H1 (cell line): ENCODE measurements around the gene KCNA4.

Source experiments
- CBX8 ChIP-seq: fragments of 300-800, 300-1000 bp; sonication (generic); IDR thresholded peaks from 2 replicates; pipeline ENCODE4 v1.7.1; 2016; ENCODE audit warnings: low read depth, low read length, borderline replicate concordance
- CEBPB ChIP-seq: IDR thresholded peaks from 2 replicates; pipeline ENCODE4 v1.6.1; 2012; ENCODE audit warnings: low read depth, low read length
- CHD1 ChIP-seq: IDR thresholded peaks from 2 replicates; pipeline ENCODE4 v1.6.1; 2012; ENCODE audit warnings: low read depth, low read length, improper control_type of control experiment
- EP300 ChIP-seq, 2 experiments: IDR thresholded peaks; 1 replicate in 1 of 2; 2 replicates in 1 of 2; pipeline ENCODE4 v1.6.1; 2011 to 2012; ENCODE audit warnings: low read depth in 2 of 2, low read length in 2 of 2, mild to moderate bottlenecking in 2 of 2, borderline replicate concordance in 1 of 2, inconsistent platforms in 1 of 2, moderate library complexity in 1 of 2
- EZH2 ChIP-seq: fragments of 200-600 bp; sonication (generic); IDR thresholded peaks from 2 replicates; pipeline ENCODE4 v1.7.1; 2012; ENCODE audit warnings: low read depth, mild to moderate bottlenecking, moderate library complexity, low read length, inconsistent platforms; ENCODE audit not compliant: severe bottlenecking
- JUN ChIP-seq: IDR thresholded peaks from 2 replicates; pipeline ENCODE4 v1.6.1; 2011; ENCODE audit warnings: low read depth, mild to moderate bottlenecking, improper control_type of control experiment, low read length
- PHF8 ChIP-seq: fragments of 200-600 bp; sonication (generic); conservative IDR thresholded peaks from 2 replicates; pipeline ENCODE4 v1.7.1; 2012; ENCODE audit warnings: low read depth, mild to moderate bottlenecking, inconsistent platforms, low read length, moderate library complexity
- POLR2AphosphoS5 ChIP-seq: IDR thresholded peaks from 2 replicates; pipeline ENCODE4 v1.6.1; 2011; ENCODE audit warnings: low read depth, low read length
- RBBP5 ChIP-seq: IDR thresholded peaks from 2 replicates; pipeline ENCODE4 v1.7.1; 2012; ENCODE audit warnings: low read depth, mild to moderate bottlenecking, inconsistent platforms, low read length, moderate library complexity, borderline replicate concordance
- SP1 ChIP-seq: IDR thresholded peaks from 2 replicates; pipeline ENCODE4 v1.6.1; 2011; ENCODE audit warnings: low read depth, low read length
- TEAD4 ChIP-seq: IDR thresholded peaks from 2 replicates; pipeline ENCODE4 v1.6.1; 2012; ENCODE audit warnings: low read depth, low read length, inconsistent platforms, mixed read lengths
- TF ChIP-seq, protein P1 (sequence below): IDR thresholded peaks from 2 replicates; pipeline ENCODE4 v1.6.1; 2011; ENCODE audit warnings: low read length, improper control_type of control experiment
- TF ChIP-seq, protein P2 (sequence below), 3 experiments: IDR thresholded peaks; 1 replicate in 2 of 3; 2 replicates in 1 of 3; pipeline versions ENCODE4 v1.5.1 to v1.6.1; 2011; ENCODE audit warnings: low read length in 3 of 3, mild to moderate bottlenecking in 3 of 3, inconsistent platforms in 2 of 3, low read depth in 1 of 3, moderate library complexity in 1 of 3; ENCODE audit not compliant: insufficient read depth in 1 of 3; ENCODE audit errors: control extremely low read depth in 1 of 3

DNA sequence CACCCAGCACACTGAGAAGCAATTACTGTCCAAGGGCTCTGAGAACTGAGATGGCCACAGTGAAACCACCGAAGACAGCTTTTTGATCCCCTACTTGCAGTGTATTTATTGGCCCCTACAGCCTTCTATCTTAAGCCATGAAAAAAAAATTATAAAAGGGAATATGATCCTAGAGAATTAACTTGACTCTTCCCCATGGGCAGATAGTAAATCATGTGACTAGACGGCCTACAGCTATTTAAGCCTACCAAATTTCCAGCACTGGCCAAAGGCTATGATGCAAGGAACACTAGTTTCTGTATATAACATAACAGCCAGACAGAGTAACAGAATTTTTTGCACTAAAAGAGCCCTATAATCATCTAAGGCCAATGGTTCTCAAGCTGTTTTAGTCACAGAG lies 53.8 kb downstream of the KCNA4 start:
- TF ChIP-seq, protein P1, sequence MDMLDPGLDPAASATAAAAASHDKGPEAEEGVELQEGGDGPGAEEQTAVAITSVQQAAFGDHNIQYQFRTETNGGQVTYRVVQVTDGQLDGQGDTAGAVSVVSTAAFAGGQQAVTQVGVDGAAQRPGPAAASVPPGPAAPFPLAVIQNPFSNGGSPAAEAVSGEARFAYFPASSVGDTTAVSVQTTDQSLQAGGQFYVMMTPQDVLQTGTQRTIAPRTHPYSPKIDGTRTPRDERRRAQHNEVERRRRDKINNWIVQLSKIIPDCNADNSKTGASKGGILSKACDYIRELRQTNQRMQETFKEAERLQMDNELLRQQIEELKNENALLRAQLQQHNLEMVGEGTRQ = no peak
- TF ChIP-seq, protein P2, sequence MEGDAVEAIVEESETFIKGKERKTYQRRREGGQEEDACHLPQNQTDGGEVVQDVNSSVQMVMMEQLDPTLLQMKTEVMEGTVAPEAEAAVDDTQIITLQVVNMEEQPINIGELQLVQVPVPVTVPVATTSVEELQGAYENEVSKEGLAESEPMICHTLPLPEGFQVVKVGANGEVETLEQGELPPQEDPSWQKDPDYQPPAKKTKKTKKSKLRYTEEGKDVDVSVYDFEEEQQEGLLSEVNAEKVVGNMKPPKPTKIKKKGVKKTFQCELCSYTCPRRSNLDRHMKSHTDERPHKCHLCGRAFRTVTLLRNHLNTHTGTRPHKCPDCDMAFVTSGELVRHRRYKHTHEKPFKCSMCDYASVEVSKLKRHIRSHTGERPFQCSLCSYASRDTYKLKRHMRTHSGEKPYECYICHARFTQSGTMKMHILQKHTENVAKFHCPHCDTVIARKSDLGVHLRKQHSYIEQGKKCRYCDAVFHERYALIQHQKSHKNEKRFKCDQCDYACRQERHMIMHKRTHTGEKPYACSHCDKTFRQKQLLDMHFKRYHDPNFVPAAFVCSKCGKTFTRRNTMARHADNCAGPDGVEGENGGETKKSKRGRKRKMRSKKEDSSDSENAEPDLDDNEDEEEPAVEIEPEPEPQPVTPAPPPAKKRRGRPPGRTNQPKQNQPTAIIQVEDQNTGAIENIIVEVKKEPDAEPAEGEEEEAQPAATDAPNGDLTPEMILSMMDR (IDR thresholded peaks at IDR 0.05; ENCODE audit: control extremely low read depth in 1 of 3, insufficient read depth in 1 of 3, low read depth in 1 of 3, low read length in 3 of 3) = no peak
- TF ChIP-seq EZH2 = no peak
- no peak for TF ChIP-seq EP300 (IDR thresholded peaks at IDR 0.05; ENCODE audit: borderline replicate concordance in 1 of 2, low read depth in 2 of 2, low read length in 2 of 2)
- no peak for TF ChIP-seq SP1
- no peak for TF ChIP-seq CBX8
- no peak for TF ChIP-seq CEBPB
- TF ChIP-seq CHD1 = no peak
- TF ChIP-seq PHF8 = no peak
- no peak for TF ChIP-seq TEAD4
- TF ChIP-seq JUN = no peak
- no peak for TF ChIP-seq POLR2AphosphoS5
- no peak for TF ChIP-seq RBBP5
